ENCODE data around the gene NIPBL.
"Not testable (repeated sequence)": the region's sequence is repeated elsewhere in the genome, so short reads cannot be mapped to it uniquely, and the experiment has no call there.

NIPBL gene

GRCh38 chr5:37064442-37064841, 187.9 kb downstream of the NIPBL start:
- H3K36me3 ChIP-seq: peaks cover 22% of the 10 kb centered on the region

GRCh38 chr5:37071487-37071886, 194.9 kb downstream of the NIPBL start:
- H3K9me3 ChIP-seq: no peaks in the 10 kb centered on the region
- TF ChIP-seq CTCF (IDR thresholded peaks at IDR 0.05; ENCODE audit: low read depth, low read length): no peak
- no peak for DNase-seq
- no peak overlapping the region for H3K4me3 ChIP-seq (ENCODE audit: low read depth, low read length)
- no peaks in the 10 kb centered on the region; the same call in 1 of the 2 replicates for H3K36me3 ChIP-seq
- no peaks in the 10 kb centered on the region for H3K27me3 ChIP-seq
- no peaks in the 10 kb centered on the region for H3K4me1 ChIP-seq

More at GRCh38 chr5:37064442-37064841, 187.9 kb downstream of the NIPBL start:
- Histone ChIP-seq H3K4me3 (ENCODE audit: low read depth, low read length) (no peak overlapping the region), H3K27me3 (no peaks in the 10 kb centered on the region), H3K4me1 (no peaks in the 10 kb centered on the region), H3K9me3 (no peaks in the 10 kb centered on the region)
- no peak for DNase-seq
- no peak for TF ChIP-seq CTCF (IDR thresholded peaks at IDR 0.05; ENCODE audit: low read depth, low read length)

- Histone ChIP-seq H3K36me3 (no peaks in the 10 kb centered on the region), H3K9me3 (no peaks in the 10 kb centered on the region), H3K27me3 (no peaks in the 10 kb centered on the region), H3K4me3 (ENCODE audit: low read depth, low read length) (no peak overlapping the region), H3K4me1 (no peaks in the 10 kb centered on the region)
- DNase-seq: no peak
- no peak for TF ChIP-seq CTCF (IDR thresholded peaks at IDR 0.05; ENCODE audit: low read depth, low read length)
Measured at GRCh38 chr5:37071901-37072581, 195.5 kb downstream of the NIPBL start.

GRCh38 chr5:37075399-37075950, 198.9 kb downstream of the NIPBL start:
- TF ChIP-seq CTCF (IDR thresholded peaks at IDR 0.05; ENCODE audit: low read depth, low read length): no peak
- H3K4me3 ChIP-seq (ENCODE audit: low read depth, low read length): no peak overlapping the region

GRCh38 chr5:37077146-37077545, 200.6 kb downstream of the NIPBL start:
- H3K27me3 ChIP-seq: no peaks in the 10 kb centered on the region
- no peak for DNase-seq
- no peaks in the 10 kb centered on the region for H3K36me3 ChIP-seq
- no peak for TF ChIP-seq CTCF (IDR thresholded peaks at IDR 0.05; ENCODE audit: low read depth, low read length)
- no peaks in the 10 kb centered on the region for H3K9me3 ChIP-seq
- no peak overlapping the region for H3K4me3 ChIP-seq (ENCODE audit: low read depth, low read length)
- no peaks in the 10 kb centered on the region for H3K4me1 ChIP-seq

More at GRCh38 chr5:37075399-37075950, 198.9 kb downstream of the NIPBL start:
- no peaks in the 10 kb centered on the region for H3K36me3 ChIP-seq
- no peaks in the 10 kb centered on the region for H3K4me1 ChIP-seq
- H3K9me3 ChIP-seq: no peaks in the 10 kb centered on the region
- no peak for DNase-seq
- no peaks in the 10 kb centered on the region for H3K27me3 ChIP-seq

GRCh38 chr5:37080697-37081096, 204.1 kb downstream of the NIPBL start:
- DNase-seq: no peak

GRCh38 chr5:37082977-37083376, 206.4 kb downstream of the NIPBL start:
- peak; percentile 41 for DNase-seq
- not testable (repeated sequence) for H3K27me3 ChIP-seq; H3K4me1 ChIP-seq; H3K36me3 ChIP-seq; H3K4me3 ChIP-seq (ENCODE audit: low read depth, low read length); H3K9me3 ChIP-seq

More at GRCh38 chr5:37080697-37081096, 204.1 kb downstream of the NIPBL start:
- H3K27me3 ChIP-seq: no peaks in the 10 kb centered on the region
- no peaks in the 10 kb centered on the region for H3K36me3 ChIP-seq
- no peaks in the 10 kb centered on the region for H3K9me3 ChIP-seq
- H3K4me1 ChIP-seq: no peaks in the 10 kb centered on the region; the same call in 1 of the 2 replicates
- TF ChIP-seq CTCF (IDR thresholded peaks at IDR 0.05; ENCODE audit: low read depth, low read length): no peak
- H3K4me3 ChIP-seq (ENCODE audit: low read depth, low read length): no peak overlapping the region

GRCh38 chr5:37086026-37086425, 209.5 kb downstream of the NIPBL start:
- H3K27me3 ChIP-seq; DNase-seq; H3K4me1 ChIP-seq; H3K9me3 ChIP-seq; H3K4me3 ChIP-seq (ENCODE audit: low read depth, low read length); H3K36me3 ChIP-seq: not testable (repeated sequence)

Measured in BE2C (cell line).